Neuron (in vitro differentiated cells): ENCODE data around the gene SUCNR1.
"Not testable (repeated sequence)": the region's sequence is repeated elsewhere in the genome, so short reads cannot be mapped to it uniquely, and the experiment has no call there.

Experiments
- H2AFZ ChIP-seq: one replicate; pipeline ENCODE4 v1.6.1; 2013; ENCODE audit warnings: low read depth, mild to moderate bottlenecking, inconsistent platforms, low read length, moderate library complexity
- H3K27me3 ChIP-seq: one replicate; pipeline ENCODE4 v1.6.1; 2013; ENCODE audit warnings: low read length; ENCODE audit not compliant: insufficient read depth
- H3K36me3 ChIP-seq: one replicate; pipeline ENCODE4 v1.6.1; 2013; ENCODE audit warnings: low read length; ENCODE audit not compliant: insufficient read depth
- H3K4me1 ChIP-seq: one replicate; pipeline ENCODE4 v1.6.1; 2013; ENCODE audit warnings: low read length; ENCODE audit not compliant: insufficient read depth
- H3K4me3 ChIP-seq: 2 replicates; pipeline ENCODE4 v1.5.1; 2013; ENCODE audit warnings: mild to moderate bottlenecking, low read length, moderate library complexity
- H3K9me3 ChIP-seq: one replicate; pipeline ENCODE4 v1.6.1; 2013; ENCODE audit warnings: low read length

The SUCNR1 gene

GRCh38 chr3:151918253-151919029 lies 45.0 kb downstream of the SUCNR1 start:
- Histone ChIP-seq H3K27me3 (no peaks in the 10 kb centered on the region), H3K9me3 (no peaks in the 10 kb centered on the region), H3K4me3 (no peak overlapping the region), H2AFZ (no peak overlapping the region), H3K36me3 (no peaks in the 10 kb centered on the region), H3K4me1 (no peaks in the 10 kb centered on the region)

GRCh38 chr3:151919030-151919328 lies 45.5 kb downstream of the SUCNR1 start:
- no peaks in the 10 kb centered on the region for H3K9me3 ChIP-seq
- H3K4me1 ChIP-seq = no peaks in the 10 kb centered on the region
- no peak overlapping the region for H3K4me3 ChIP-seq
- H3K36me3 ChIP-seq = no peaks in the 10 kb centered on the region
- H2AFZ ChIP-seq = no peak overlapping the region
- H3K27me3 ChIP-seq = no peaks in the 10 kb centered on the region

- Histone ChIP-seq H3K27me3 (no peaks in the 10 kb centered on the region), H3K4me3 (no peak overlapping the region), H3K9me3 (no peaks in the 10 kb centered on the region), H3K4me1 (no peaks in the 10 kb centered on the region), H3K36me3 (no peaks in the 10 kb centered on the region), H2AFZ (no peak overlapping the region)
Measured at GRCh38 chr3:151919446-151919845, 46.0 kb downstream of the SUCNR1 start.

GRCh38 chr3:151923901-151924300 lies 50.5 kb downstream of the SUCNR1 start:
- Histone ChIP-seq H3K4me3 (no peak overlapping the region), H3K27me3 (no peaks in the 10 kb centered on the region), H3K9me3 (no peaks in the 10 kb centered on the region), H2AFZ (no peak overlapping the region), H3K36me3 (no peaks in the 10 kb centered on the region), H3K4me1 (no peaks in the 10 kb centered on the region)

- H2AFZ ChIP-seq = no peak overlapping the region
- no peaks in the 10 kb centered on the region for H3K9me3 ChIP-seq
- H3K4me1 ChIP-seq = no peaks in the 10 kb centered on the region
- no peak overlapping the region for H3K4me3 ChIP-seq
- H3K27me3 ChIP-seq = no peaks in the 10 kb centered on the region
- H3K36me3 ChIP-seq = no peaks in the 10 kb centered on the region
Measured at GRCh38 chr3:151924753-151925152, 51.3 kb downstream of the SUCNR1 start.

GRCh38 chr3:151925419-151925818 lies 52.0 kb downstream of the SUCNR1 start:
- H3K4me1 ChIP-seq = no peaks in the 10 kb centered on the region
- H3K9me3 ChIP-seq = no peaks in the 10 kb centered on the region
- no peak overlapping the region for H3K4me3 ChIP-seq
- no peaks in the 10 kb centered on the region for H3K36me3 ChIP-seq
- no peaks in the 10 kb centered on the region for H3K27me3 ChIP-seq
- no peak overlapping the region for H2AFZ ChIP-seq

- Histone ChIP-seq H2AFZ (no peak overlapping the region), H3K4me3 (no peak overlapping the region), H3K4me1 (no peaks in the 10 kb centered on the region), H3K27me3 (no peaks in the 10 kb centered on the region), H3K36me3 (no peaks in the 10 kb centered on the region), H3K9me3 (no peaks in the 10 kb centered on the region)
Measured at GRCh38 chr3:151925876-151926275, 52.4 kb downstream of the SUCNR1 start.

- H3K4me3 ChIP-seq = no peak overlapping the region
- H2AFZ ChIP-seq = no peak overlapping the region
- H3K4me1 ChIP-seq = no peaks in the 10 kb centered on the region
- no peaks in the 10 kb centered on the region for H3K27me3 ChIP-seq
- H3K9me3 ChIP-seq = no peaks in the 10 kb centered on the region
- H3K36me3 ChIP-seq = no peaks in the 10 kb centered on the region
Measured at GRCh38 chr3:151926956-151927355, 53.5 kb downstream of the SUCNR1 start.

- H2AFZ ChIP-seq, H3K4me1 ChIP-seq, H3K36me3 ChIP-seq, H3K27me3 ChIP-seq, H3K4me3 ChIP-seq, H3K9me3 ChIP-seq: not testable (repeated sequence)
Measured at GRCh38 chr3:151927915-151928525, 54.6 kb downstream of the SUCNR1 start.

GRCh38 chr3:151931171-151931570 lies 57.7 kb downstream of the SUCNR1 start:
- H2AFZ ChIP-seq = no peak overlapping the region
- H3K4me1 ChIP-seq = no peaks in the 10 kb centered on the region
- no peaks in the 10 kb centered on the region for H3K27me3 ChIP-seq
- no peak overlapping the region for H3K4me3 ChIP-seq
- H3K36me3 ChIP-seq = no peaks in the 10 kb centered on the region
- H3K9me3 ChIP-seq = no peaks in the 10 kb centered on the region

GRCh38 chr3:151933234-151933853 lies 59.9 kb downstream of the SUCNR1 start:
- H3K27me3 ChIP-seq = no peaks in the 10 kb centered on the region

More at GRCh38 chr3:151933234-151933853, 59.9 kb downstream of the SUCNR1 start:
- no peak overlapping the region for H3K4me3 ChIP-seq
- H3K36me3 ChIP-seq = no peaks in the 10 kb centered on the region
- no peaks in the 10 kb centered on the region for H3K9me3 ChIP-seq
- no peaks in the 10 kb centered on the region for H3K4me1 ChIP-seq
- H2AFZ ChIP-seq = no peak overlapping the region
